ENCODE results near the gene PLPP2. TPM values are rescaled to one million over a fixed set of nuclear protein-coding genes. Genes with fewer than 3 reads are reported as not detected.
A peak's percentile ranks its signal among the peaks of the same experiment; 100 is the strongest.

The PLPP2 gene
- total and polyA plus RNA-seq, 9 of the 15 experiments (the other 6 are each of a cell fraction or from before 2014, with no cell fraction given): 0.51 to 4.4 (median 2.2) TPM; not detected in 1

- TF ChIP-seq PHF8 (IDR thresholded peaks at IDR 0.05; ENCODE audit: borderline replicate concordance, low read length) (no peak), REST (IDR thresholded peaks at IDR 0.05; ENCODE audit: borderline replicate concordance) (no peak), REST (CRISPR knock-in tag; IDR thresholded peaks at IDR 0.05; ENCODE audit: low read depth) (no peak), TCFL5 (CRISPR knock-in tag; conservative IDR thresholded peaks at IDR 0.05) (no peak), TEAD1 (CRISPR knock-in tag; IDR thresholded peaks at IDR 0.05) (no peak), HNRNPK (IDR thresholded peaks at IDR 0.05; ENCODE audit: low read depth, low read length, poor library complexity, severe bottlenecking) (peak; percentile 37), PHTF2 (CRISPR knock-in tag; IDR thresholded peaks at IDR 0.05) (no peak)
These were observed 518 bp upstream of the PLPP2 start (continued) for GRCh38 chr19:291561-292280.

Data from K562 (cell line).